GM20431 (cell line): ENCODE measurements around the gene ATP6V0E2.
"Not testable (repeated sequence)": the region's sequence is repeated elsewhere in the genome, so short reads cannot be mapped to it uniquely, and the experiment has no call there.

Experiments used
- in situ Hi-C: fragments of 300-500 bp; cut with MseI, MboI; formaldehyde crosslinking; loops from one replicate; pipeline ENCODE4 v1.15.0; 2020; ENCODE audit warnings: low sequenced_read_pairs; ENCODE audit not compliant: unreplicated experiment

ATP6V0E2 gene

DNA sequence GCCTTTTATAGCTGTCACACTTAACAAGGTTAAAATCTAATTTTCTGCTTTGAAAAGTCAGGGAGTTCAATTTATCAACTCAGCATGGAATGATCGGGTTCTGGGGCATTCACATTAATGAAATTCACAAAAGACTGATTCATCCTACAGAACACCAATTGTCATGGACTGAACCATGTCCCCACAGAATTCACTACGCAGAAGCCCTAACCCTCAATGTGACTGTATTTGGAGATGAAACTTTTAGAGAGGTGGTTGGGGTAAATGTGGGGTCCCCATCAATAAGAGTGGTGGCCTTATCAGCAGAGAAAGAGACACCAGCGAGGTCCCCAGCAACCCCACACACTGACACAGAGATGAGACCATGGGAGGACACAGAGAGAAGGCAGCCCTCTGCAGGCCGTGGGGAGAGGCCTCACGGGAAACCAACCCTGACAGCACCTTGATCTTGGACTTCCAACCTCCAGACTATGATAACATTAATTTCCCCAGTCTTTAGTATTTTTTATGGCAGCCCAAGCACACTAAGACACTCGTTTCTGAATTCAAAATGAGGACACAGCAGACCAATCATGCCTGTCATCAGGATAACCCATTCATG lies 34.1 kb downstream of the ATP6V0E2 start:
- in situ Hi-C loops: not testable (repeated sequence)

DNA sequence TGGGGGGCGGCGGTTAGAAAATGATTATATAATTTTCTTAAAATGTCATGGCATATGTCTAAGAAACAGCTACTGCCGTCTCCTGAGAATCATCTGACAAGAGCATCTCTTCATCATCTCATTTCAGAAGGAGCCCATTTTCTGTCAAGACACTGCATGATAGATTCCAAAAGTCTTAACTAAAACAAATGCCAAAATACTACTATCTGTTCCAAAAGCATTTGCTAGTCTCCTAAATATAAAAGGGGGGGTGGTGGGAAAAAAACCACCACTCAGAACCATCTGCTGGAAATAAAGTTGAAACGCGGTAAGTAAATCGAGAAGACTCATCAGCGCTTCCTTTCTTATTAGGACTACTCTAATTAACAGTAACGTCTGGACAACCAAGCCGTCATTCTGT lies 36.5 kb downstream of the ATP6V0E2 start:
- in situ Hi-C loops: not testable (repeated sequence)

DNA sequence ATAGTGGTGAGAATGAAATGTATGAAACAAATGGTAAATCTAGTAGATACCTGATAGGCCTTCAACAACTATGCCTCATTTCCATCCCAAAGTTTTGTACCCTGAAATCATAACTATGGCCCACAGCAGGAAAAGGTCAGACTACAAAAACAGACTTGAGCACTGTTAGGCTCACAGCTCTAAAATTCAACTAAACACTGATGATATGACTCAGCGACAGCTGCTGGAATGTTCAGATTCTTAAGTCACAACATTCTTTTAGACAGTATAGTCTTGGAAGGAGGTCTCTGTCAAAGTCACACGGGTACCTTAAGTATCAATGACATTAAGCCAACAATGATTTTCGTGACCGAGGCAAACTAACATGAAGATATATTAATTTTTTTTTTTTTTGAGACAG lies 38.4 kb downstream of the ATP6V0E2 start:
- in situ Hi-C loops: not testable (repeated sequence)

DNA sequence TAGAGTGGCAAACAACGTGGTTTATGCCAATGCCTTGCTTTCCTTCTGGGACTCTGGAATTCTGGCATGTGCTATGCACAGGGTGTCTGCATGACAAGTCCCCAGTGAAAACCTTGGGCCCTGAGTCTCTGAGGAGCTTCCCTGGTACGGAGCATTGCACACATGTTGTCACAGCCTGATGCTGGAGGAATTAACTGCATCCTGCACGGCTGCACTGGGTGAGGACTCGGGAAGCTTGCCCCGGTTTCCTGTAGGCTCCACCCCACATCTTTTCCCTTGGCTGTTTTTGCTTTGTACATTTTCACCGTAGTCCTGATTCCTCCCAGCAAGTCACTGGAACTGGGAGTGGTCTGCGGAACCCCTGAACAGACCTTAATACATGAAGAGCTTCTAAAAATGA lies 52.6 kb downstream of the ATP6V0E2 start:
- in situ Hi-C loops: not testable (repeated sequence)
